Caco-2 (cell line): ENCODE data around the gene MEPE. TPM values are rescaled to one million over a fixed set of nuclear protein-coding genes. Genes with fewer than 3 reads are reported as not detected.

Experiments
- BruUV-seq: library from RNA; stranded (reverse); fragments of 400-500 nt; replicated peaks from 2 replicates; lab custom pipeline; 2021; lab: Mats Ljungman, UMichigan
- CTCF ChIA-PET: fragments of 300-600 bp; sonication (Branson Sonifier 250); formaldehyde crosslinking; loops from one replicate; lab custom pipeline; 2022; ENCODE audit warnings: antibody characterized with exemption; lab: Charles Lee
- POLR2A ChIA-PET: fragments of 300-600 bp; sonication (Branson Sonifier 250); formaldehyde crosslinking; loops from one replicate; lab custom pipeline; 2022; ENCODE audit warnings: antibody characterized with exemption; lab: Charles Lee
- DNase-seq, 2 experiments: peaks; one replicate each; pipeline versions ENCODE4 v3.0.0 to v3.0.0-alpha.2; 2020 to 2022
- H3K27me3 ChIP-seq: replicated peaks from 2 replicates; pipeline ENCODE4 v1.6.0; 2011; ENCODE audit warnings: low read length; ENCODE audit not compliant: control insufficient read depth, insufficient read depth
- H3K36me3 ChIP-seq: 2 replicates; pipeline ENCODE4 v1.5.1; 2011; ENCODE audit warnings: low read length; ENCODE audit not compliant: control insufficient read depth, insufficient read depth
- H3K4me1 ChIP-seq: fragments of 250-450 bp; sonication (Bioruptor Pico); 2 replicates; pipeline ENCODE4 v1.5.1; 2020; ENCODE audit warnings: mild to moderate bottlenecking
- H3K4me3 ChIP-seq: 2 replicates; pipeline ENCODE4 v1.5.1; 2011; ENCODE audit warnings: low read depth, mild to moderate bottlenecking, control low read depth, low read length
- H3K9me3 ChIP-seq: fragments of 250-450 bp; sonication (Bioruptor Pico); 2 replicates; pipeline ENCODE4 v1.5.1; 2020; ENCODE audit warnings: mild to moderate bottlenecking, moderate library complexity
- H3K27ac Mint-ChIP-seq: one replicate; pipeline ENCODE4 v1.8.0; 2022; ENCODE audit warnings: mixed read lengths; ENCODE audit not compliant: unreplicated experiment
- H3K27me3 Mint-ChIP-seq: one replicate; pipeline ENCODE4 v1.8.0; 2022; ENCODE audit warnings: mixed read lengths; ENCODE audit not compliant: insufficient read depth, unreplicated experiment
- H3K36me3 Mint-ChIP-seq: one replicate; pipeline ENCODE4 v1.8.0; 2022; ENCODE audit warnings: mild to moderate bottlenecking, mixed read lengths; ENCODE audit not compliant: insufficient read depth, unreplicated experiment
- H3K4me1 Mint-ChIP-seq: one replicate; pipeline ENCODE4 v1.8.0; 2022; ENCODE audit warnings: low read depth, mixed read lengths; ENCODE audit not compliant: unreplicated experiment
- H3K4me3 Mint-ChIP-seq: one replicate; pipeline ENCODE4 v1.8.0; 2022; ENCODE audit warnings: mild to moderate bottlenecking, moderate library complexity, mixed read lengths; ENCODE audit not compliant: unreplicated experiment
- H3K9me3 Mint-ChIP-seq: one replicate; pipeline ENCODE4 v1.8.0; 2022; ENCODE audit warnings: mixed read lengths; ENCODE audit not compliant: unreplicated experiment
- intact Hi-C: fragments of 100-400 bp; cut with micrococcal nuclease; formaldehyde crosslinking; loops from one replicate; pipeline ENCODE4 v1.10.0; 2022; ENCODE audit not compliant: unreplicated experiment
- total RNA-seq: library from RNA; stranded (reverse); gene quantifications from 2 replicates; pipeline ENCODE4 v1.2.3, GENCODE V29; 2022
- TF ChIP-seq, protein P1 (sequence below), 2 experiments: fragments of 200-600 bp in 1 of 2; IDR thresholded peaks; 1 replicate in 1 of 2; 2 replicates in 1 of 2; pipeline versions ENCODE4 v1.5.1 to v1.8.0; 2011 to 2022; ENCODE audit warnings: antibody characterized with exemption in 1 of 2, control low read depth in 1 of 2, inconsistent platforms in 1 of 2, low read depth in 1 of 2, low read length in 1 of 2, mild to moderate bottlenecking in 1 of 2, moderate library complexity in 1 of 2; ENCODE audit not compliant: insufficient read depth in 1 of 2, severe bottlenecking in 1 of 2, unreplicated experiment in 1 of 2

The MEPE gene
- total RNA-seq, 1 experiment from 2014 or later = not detected

DNA sequence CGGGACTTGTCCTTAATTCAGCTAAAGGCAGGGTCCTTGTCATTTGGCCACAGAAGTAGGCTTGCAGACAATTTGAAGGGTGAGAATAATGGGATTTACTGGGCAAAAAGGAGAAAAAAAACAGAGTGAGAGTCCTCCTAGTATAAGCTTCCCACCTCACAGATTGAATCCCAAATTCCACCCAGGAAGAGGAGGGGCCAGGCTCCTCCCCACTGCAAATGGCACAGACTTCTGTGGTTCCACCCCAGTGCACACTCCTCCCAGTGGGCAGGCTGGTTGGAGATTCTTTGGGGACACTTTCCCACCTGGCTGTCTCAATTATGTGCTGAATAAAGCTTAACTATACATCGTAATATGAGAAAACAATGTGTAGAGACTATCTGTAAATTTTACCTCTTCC is 31.6 kb downstream of the MEPE start:
- ChIA-PET POLR2A (no interaction called here), CTCF (no interaction called here)
- intact Hi-C loops = no loop called here
- H3K9me3 Mint-ChIP-seq = peaks cover 31% of the 10 kb centered on the region
- Histone ChIP-seq H3K36me3 (no peaks in the 10 kb centered on the region), H3K4me1 (peaks cover 28% of the 10 kb centered on the region), H3K27me3 (no peaks in the 10 kb centered on the region), H3K9me3 (peaks cover 39% of the 10 kb centered on the region), H3K4me3 (no peak overlapping the region)
- BruUV-seq = no TSS peak
- H3K4me1 Mint-ChIP-seq = peaks cover 20% of the 10 kb centered on the region
- H3K36me3 Mint-ChIP-seq = peaks cover 14% of the 10 kb centered on the region
- no peaks in the 10 kb centered on the region for H3K27me3 Mint-ChIP-seq
- H3K27ac Mint-ChIP-seq = no peak overlapping the region
- no peak overlapping the region for H3K4me3 Mint-ChIP-seq
- TF ChIP-seq, protein P1, sequence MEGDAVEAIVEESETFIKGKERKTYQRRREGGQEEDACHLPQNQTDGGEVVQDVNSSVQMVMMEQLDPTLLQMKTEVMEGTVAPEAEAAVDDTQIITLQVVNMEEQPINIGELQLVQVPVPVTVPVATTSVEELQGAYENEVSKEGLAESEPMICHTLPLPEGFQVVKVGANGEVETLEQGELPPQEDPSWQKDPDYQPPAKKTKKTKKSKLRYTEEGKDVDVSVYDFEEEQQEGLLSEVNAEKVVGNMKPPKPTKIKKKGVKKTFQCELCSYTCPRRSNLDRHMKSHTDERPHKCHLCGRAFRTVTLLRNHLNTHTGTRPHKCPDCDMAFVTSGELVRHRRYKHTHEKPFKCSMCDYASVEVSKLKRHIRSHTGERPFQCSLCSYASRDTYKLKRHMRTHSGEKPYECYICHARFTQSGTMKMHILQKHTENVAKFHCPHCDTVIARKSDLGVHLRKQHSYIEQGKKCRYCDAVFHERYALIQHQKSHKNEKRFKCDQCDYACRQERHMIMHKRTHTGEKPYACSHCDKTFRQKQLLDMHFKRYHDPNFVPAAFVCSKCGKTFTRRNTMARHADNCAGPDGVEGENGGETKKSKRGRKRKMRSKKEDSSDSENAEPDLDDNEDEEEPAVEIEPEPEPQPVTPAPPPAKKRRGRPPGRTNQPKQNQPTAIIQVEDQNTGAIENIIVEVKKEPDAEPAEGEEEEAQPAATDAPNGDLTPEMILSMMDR (IDR thresholded peaks at IDR 0.05; ENCODE audit: insufficient read depth in 1 of 2, low read depth in 1 of 2, low read length in 1 of 2, severe bottlenecking in 1 of 2, unreplicated experiment in 1 of 2) = no peak
- no peak for DNase-seq

DNA sequence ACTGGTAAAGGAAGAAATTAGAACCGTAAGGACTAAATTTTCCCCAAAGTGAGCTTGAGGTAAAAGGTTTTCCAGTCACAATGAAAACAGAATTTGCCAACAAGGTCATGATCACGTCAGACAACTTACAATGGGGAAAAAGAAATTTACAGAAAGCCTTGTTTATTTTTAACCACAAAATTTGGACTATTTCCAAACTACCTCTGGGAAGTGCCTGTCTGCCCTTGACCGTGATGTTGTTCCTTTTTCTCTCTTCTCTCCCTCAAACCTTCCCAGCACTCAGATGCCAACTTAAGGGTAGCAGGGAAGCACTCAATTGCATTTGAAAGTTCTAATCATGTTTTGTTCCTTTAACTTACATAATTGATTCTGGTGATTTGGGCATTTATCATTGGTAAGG is 32.5 kb downstream of the MEPE start:
- Histone ChIP-seq H3K27me3 (no peaks in the 10 kb centered on the region), H3K36me3 (no peaks in the 10 kb centered on the region), H3K4me1 (peaks cover 28% of the 10 kb centered on the region), H3K4me3 (no peak overlapping the region), H3K9me3 (peaks cover 39% of the 10 kb centered on the region)
- H3K27me3 Mint-ChIP-seq = no peaks in the 10 kb centered on the region
- peak overlapping the region; percentile 86 for H3K27ac Mint-ChIP-seq
- TF ChIP-seq, protein P1 (IDR thresholded peaks at IDR 0.05; ENCODE audit: insufficient read depth in 1 of 2, low read depth in 1 of 2, low read length in 1 of 2, severe bottlenecking in 1 of 2, unreplicated experiment in 1 of 2) = no peak
- POLR2A ChIA-PET = no interaction called here
- peaks cover 20% of the 10 kb centered on the region for H3K4me1 Mint-ChIP-seq
- CTCF ChIA-PET = no interaction called here
- H3K9me3 Mint-ChIP-seq = peaks cover 31% of the 10 kb centered on the region
- no peak overlapping the region for H3K4me3 Mint-ChIP-seq
- DNase-seq = no peak
- peaks cover 14% of the 10 kb centered on the region for H3K36me3 Mint-ChIP-seq
- no TSS peak for BruUV-seq
- intact Hi-C loops = no loop called here

DNA sequence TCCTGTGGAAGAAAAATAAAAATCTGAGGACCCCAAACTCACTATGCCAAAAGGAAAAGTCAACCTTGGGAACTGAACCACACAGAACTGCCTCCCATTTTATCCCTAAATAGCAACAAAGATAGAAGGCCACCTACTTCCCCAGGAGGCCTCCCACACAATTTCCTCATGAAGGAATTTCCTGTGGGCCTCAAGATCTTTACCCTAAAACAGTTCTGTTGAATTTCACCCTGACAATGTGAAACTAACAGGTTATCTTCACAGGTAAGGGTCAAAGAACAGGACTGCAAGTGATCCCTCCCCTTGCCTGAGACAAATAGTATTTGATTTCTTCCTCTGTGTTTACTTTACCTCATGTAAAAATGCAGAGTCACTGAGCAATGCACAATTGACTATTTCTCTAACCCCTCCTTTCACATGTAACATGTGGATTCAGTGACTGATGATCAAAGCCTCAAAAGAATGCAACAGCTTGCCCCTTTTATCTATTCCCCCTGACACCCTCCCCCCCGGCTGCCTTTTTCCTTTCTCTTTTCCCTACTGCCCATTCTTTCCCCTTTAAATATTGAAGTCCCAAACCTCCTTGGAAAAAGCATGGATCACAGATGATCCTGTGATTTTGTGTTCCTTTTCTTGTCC is 33.3 kb downstream of the MEPE start:
- BruUV-seq = no TSS peak
- intact Hi-C loops = loop anchor here (1.0 kb wide), 1 partner anchor 42 kb away; no protein-coding TSS in a partner anchor
- H3K9me3 Mint-ChIP-seq = peaks cover 31% of the 10 kb centered on the region
- peak overlapping the region; percentile 86 for H3K27ac Mint-ChIP-seq
- peak overlapping the region; percentile 28 for H3K4me3 Mint-ChIP-seq
- peaks cover 14% of the 10 kb centered on the region for H3K36me3 Mint-ChIP-seq
- DNase-seq = peak; percentile 40 to 63
- TF ChIP-seq, protein P1 (IDR thresholded peaks at IDR 0.05; ENCODE audit: insufficient read depth in 1 of 2, low read depth in 1 of 2, low read length in 1 of 2, severe bottlenecking in 1 of 2, unreplicated experiment in 1 of 2) = no peak
- H3K4me1 Mint-ChIP-seq = peaks cover 20% of the 10 kb centered on the region
- peaks cover 41% of the 10 kb centered on the region for H3K9me3 ChIP-seq
- H3K4me3 ChIP-seq = no peak overlapping the region
- H3K27me3 ChIP-seq = no peaks in the 10 kb centered on the region
- POLR2A ChIA-PET = no interaction called here
- H3K27me3 Mint-ChIP-seq = no peaks in the 10 kb centered on the region
- CTCF ChIA-PET = no interaction called here
- peaks cover 28% of the 10 kb centered on the region for H3K4me1 ChIP-seq
- no peaks in the 10 kb centered on the region for H3K36me3 ChIP-seq
